Fibroblast of villous mesenchyme (primary cell): ENCODE measurements around the gene KLHL3. TPM values are rescaled to one million over a fixed set of nuclear protein-coding genes. Genes with fewer than 3 reads are reported as not detected.
A peak's percentile ranks its signal among the peaks of the same experiment; 100 is the strongest.

Experiments
- DNase-seq: peaks from one replicate; pipeline ENCODE4 v3.0.0-alpha.2; 2010; ENCODE audit warnings: low read depth
- H3K4me3 ChIP-seq: 2 replicates; pipeline ENCODE4 v1.5.1; 2011; ENCODE audit warnings: low read depth, mild to moderate bottlenecking, low read length
- total RNA-seq: library from RNA; depleted of rRNA; stranded (reverse); fragments of >200 nt; gene quantifications from 2 replicates; pipeline ENCODE4 v1.2.3, GENCODE V29; 2012
- TF ChIP-seq, protein P1 (sequence below): IDR thresholded peaks from 2 replicates; pipeline ENCODE4 v1.5.1; 2012; ENCODE audit warnings: low read depth, mild to moderate bottlenecking, low read length; ENCODE audit not compliant: insufficient read depth

Gene KLHL3
- total RNA-seq, 1 donor: 3.0 TPM

DNA sequence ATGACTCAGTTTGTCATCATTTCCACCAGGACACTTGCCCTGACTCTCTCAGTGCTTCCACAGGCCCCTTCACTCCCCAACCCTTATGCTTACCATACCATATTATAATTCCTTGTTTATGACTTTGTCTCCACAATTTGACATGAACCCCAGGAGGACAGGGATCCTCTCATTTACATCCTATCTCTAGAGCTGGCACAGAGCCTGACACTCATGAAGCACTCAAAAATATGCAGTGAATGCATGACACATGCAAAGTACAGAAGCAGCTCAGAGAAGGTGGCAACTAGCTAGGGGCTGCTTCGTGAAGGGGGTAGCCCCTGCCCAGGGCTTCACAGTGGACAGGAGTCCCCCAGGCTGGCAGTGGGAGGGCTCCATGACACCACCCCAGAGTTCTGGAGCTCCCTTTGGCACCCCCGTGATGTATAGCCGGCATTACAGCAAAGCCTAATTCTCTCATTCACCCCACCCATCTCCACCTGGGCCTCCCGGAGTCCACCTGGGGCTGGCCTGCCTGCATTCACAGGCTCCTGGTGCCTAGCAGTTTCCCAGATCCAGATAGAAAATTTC, 124.8 kb downstream of the KLHL3 start:
- no peak for DNase-seq
- H3K4me3 ChIP-seq: no peak overlapping the region
- TF ChIP-seq, protein P1, sequence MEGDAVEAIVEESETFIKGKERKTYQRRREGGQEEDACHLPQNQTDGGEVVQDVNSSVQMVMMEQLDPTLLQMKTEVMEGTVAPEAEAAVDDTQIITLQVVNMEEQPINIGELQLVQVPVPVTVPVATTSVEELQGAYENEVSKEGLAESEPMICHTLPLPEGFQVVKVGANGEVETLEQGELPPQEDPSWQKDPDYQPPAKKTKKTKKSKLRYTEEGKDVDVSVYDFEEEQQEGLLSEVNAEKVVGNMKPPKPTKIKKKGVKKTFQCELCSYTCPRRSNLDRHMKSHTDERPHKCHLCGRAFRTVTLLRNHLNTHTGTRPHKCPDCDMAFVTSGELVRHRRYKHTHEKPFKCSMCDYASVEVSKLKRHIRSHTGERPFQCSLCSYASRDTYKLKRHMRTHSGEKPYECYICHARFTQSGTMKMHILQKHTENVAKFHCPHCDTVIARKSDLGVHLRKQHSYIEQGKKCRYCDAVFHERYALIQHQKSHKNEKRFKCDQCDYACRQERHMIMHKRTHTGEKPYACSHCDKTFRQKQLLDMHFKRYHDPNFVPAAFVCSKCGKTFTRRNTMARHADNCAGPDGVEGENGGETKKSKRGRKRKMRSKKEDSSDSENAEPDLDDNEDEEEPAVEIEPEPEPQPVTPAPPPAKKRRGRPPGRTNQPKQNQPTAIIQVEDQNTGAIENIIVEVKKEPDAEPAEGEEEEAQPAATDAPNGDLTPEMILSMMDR: no peak

DNA sequence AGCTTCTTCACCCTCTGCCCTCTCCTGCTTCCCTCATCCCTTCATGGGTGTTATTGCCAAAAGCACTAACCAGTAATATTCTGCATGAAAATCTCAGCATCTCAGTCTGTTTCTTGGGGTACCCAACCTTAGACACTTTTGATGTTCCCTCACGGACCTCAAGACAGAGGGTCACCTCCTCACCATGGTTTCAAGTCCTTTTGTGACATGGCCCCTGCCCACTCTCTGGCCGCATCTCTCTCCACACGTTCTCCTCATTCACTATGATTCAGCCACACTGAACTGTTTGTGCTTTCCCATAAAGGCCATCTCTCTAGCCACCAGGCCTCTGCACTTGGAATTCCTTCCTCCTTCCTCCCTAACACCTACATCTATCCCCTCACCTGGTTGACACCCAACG, 125.3 kb downstream of the KLHL3 start:
- H3K4me3 ChIP-seq: no peak overlapping the region
- TF ChIP-seq, protein P1: no peak
- DNase-seq: no peak

DNA sequence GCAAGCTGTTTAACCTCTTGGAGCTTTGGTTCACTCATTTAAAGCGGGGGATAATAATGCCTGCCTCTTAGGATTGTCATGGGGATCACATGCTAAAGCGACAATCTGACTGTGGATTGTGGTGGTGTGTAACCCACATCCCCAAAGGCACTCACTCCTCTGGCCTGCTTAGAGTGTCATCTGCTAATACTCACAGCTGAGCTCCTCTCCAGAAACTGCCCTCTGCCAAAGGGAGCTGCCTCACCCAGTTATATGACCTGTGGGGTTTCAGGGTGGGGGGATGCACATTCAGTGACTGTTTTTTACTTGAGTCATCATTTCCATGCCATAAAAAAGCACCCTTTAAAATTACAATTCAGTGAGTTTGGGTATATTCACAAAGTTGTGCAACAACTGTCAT, 126.8 kb downstream of the KLHL3 start:
- no peak overlapping the region for H3K4me3 ChIP-seq
- DNase-seq: peak; percentile 19
- TF ChIP-seq, protein P1: no peak

DNA sequence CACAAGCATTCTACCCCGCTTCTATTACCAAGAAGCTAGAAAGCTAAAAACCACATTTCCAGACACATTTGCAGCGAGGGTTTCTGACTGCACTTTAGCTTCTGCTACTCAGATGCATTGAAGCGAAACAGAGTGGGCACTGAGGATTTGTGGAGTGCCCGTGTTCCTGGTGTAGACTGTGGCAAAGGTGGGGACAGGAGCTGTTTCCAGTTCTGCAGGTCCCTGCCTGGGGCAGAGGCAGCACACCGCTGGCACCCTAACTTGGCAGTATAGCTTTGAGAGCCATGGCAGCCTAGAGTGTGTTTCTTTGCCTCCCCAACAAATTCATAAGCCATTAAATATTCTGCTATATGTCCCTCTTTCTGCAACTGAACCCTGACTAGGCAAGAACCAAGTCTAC, 128.1 kb downstream of the KLHL3 start:
- DNase-seq: no peak
- H3K4me3 ChIP-seq: no peak overlapping the region
- TF ChIP-seq, protein P1: no peak

DNA sequence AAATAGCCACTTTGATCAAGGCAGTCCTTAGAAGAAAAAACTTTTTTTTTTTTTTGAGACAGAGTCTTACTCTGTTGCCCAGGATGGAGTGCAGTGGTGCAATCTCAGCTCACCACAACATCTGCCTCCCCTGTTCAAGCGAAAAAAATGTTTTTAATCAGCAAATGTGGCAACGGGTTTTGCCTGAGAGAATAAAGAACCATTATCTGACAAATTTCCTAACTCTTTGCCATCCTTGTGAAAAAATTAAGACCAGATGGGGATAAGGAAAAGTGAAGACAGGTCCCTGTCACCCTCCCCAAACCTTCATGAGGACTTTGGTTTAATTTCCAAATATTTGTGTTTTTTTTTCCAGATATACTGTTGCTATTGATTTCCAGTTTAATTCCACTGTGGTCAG, 129.5 kb downstream of the KLHL3 start:
- H3K4me3 ChIP-seq: no peak overlapping the region
- DNase-seq: no peak
- TF ChIP-seq, protein P1: no peak

DNA sequence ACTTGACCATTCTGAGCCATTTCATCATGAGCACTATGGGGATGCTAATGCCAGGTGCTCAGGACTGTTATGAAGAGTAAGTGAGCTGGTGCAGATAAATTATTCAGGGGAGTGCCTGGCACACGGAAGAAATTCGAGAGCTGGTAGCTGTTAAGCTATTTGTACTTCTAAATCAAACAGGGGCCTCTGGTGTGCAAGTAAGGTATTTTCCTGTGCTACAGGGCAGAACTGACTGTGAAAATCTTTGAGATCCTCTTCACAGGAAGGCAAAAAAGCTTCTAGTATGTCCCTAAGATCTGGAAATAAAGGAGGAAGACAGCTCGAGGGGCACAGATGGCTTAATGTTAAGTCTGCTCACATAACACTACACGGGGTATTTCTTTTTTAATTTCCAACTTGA, 130.5 kb downstream of the KLHL3 start:
- TF ChIP-seq, protein P1: peak; percentile 27
- H3K4me3 ChIP-seq: no peak overlapping the region
- peak; percentile 17 for DNase-seq
